AG10803 (cell line): ENCODE measurements around the gene ITM2C.
A peak's percentile ranks its signal among the peaks of the same experiment; 100 is the strongest.

Experiments
- DNase-seq: peaks from one replicate; pipeline ENCODE4 v3.0.0; 2010; ENCODE audit warnings: low read depth
- H3K4me3 ChIP-seq: 2 replicates; pipeline ENCODE4 v1.5.1; 2011; ENCODE audit warnings: mild to moderate bottlenecking, low read length, control low read depth
- CTCF ChIP-seq: conservative IDR thresholded peaks from 2 replicates; pipeline ENCODE4 v1.5.1; 2011; ENCODE audit warnings: mild to moderate bottlenecking, low read length, control low read depth, inconsistent platforms

Gene ITM2C

GRCh38 chr2:230863442-230864121 is 1.2 kb upstream of the ITM2C start:
- no peak for TF ChIP-seq CTCF
- no peak overlapping the region for H3K4me3 ChIP-seq
- DNase-seq: no peak

DNA sequence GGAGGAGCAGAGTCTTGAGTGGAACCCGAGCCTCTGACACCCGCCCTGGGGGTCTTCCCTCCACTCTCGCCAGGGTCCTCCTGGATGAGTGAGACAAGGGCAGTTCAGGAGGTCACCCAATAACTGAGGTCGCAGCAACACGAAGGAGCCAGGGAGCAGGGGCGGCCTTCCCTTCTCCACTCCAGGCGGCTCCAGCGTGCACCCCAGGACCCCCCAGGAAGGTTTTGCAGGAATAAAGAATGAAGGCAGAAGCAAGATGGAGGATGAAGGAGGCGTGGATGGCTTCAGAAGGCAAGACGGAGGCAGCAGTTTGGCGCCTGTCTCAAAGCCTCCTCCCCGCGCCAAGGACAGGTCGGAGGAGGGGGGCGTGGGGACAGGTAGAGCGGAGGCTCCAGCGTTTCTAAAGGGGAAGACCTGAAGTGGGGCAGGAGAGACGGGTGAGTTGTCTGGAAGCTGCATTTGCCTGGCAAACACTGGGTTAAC is 579 bp upstream of the ITM2C start:
- DNase-seq: no peak
- H3K4me3 ChIP-seq: peak overlapping the region; percentile 73
- TF ChIP-seq CTCF: no peak

DNA sequence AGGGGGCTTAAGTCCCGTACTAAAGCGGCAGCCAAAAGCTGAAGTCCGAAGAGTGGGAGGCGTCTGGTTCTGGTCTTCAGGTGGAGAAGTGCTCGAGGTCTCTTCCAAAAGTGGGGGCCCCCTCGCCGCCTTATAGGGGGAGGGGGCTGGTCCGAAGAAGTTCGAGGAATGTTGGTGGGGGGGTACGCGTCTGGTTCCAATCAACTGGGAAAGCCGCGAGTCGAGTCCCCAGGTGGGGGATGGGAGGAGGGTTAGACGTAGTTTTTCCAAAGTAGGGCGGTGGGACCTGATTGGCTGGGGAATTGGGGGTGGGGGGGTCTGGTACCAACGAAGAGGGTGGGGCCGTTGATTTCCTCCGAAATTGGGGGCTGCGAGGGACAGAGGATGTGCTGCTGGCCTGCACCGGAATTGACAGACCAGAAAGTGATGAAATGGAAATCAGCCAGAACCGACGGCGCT is 594 bp downstream of the ITM2C start:
- TF ChIP-seq CTCF: no peak
- no peak for DNase-seq
- H3K4me3 ChIP-seq: peak overlapping the region; percentile 73

- peak overlapping the region; percentile 73 for H3K4me3 ChIP-seq
- peak; percentile 16 for DNase-seq
- peak; percentile 25; the same call in 1 of the 2 replicates for TF ChIP-seq CTCF
These were observed 1.3 kb downstream of the ITM2C start for GRCh38 chr2:230865766-230866755.

- TF ChIP-seq CTCF: no peak; the same call in 1 of the 2 replicates
- peak; percentile 35 for DNase-seq
- no peak overlapping the region for H3K4me3 ChIP-seq
These were observed 2.2 kb downstream of the ITM2C start for GRCh38 chr2:230866756-230867523.

DNA sequence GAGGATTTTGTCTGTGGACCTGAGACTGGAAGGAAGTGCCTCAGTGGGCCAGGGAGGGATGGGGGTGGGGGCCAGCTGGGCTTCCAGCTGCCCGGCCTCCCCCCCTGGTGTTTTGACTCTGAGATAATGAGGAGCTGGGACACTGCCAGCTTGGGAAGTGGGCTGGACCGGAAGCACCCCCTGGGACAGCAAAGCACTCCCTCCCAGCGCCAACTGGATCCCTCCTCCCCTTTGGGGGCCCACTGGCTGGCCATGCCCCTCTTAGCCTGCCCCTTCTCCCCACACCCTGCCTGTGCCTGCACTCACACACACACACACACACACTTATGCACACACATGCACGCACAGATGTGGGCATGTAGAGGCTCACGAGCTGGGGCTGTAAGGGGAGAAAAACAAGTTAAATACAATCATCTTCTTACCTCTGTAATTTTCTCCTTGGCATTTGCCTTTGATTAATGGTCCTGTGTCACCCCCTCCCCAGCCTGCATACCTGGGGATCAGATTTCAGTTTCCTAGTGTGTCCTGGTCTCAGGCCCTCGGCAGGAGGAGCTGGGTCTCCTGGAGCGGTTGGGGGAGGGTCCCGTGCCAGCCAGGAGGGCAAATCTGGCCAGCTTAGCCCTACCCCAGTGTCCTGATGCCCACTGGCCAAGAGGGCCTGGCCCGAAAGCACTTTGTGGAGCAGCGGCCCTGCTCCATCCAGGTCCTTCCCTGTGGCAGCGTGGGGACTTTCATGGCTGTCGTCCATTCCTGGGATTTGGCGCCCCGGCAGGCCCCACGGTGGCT is 3.6 kb downstream of the ITM2C start:
- no peak for TF ChIP-seq CTCF
- no peak overlapping the region for H3K4me3 ChIP-seq
- no peak for DNase-seq
